Cardiac muscle cell (in vitro differentiated cells and primary cell): ENCODE measurements around the gene FAM219A. TPM values are rescaled to one million over a fixed set of nuclear protein-coding genes. Genes with fewer than 3 reads are reported as not detected.

Experiments used
- DNase-seq, 2 donors: peaks; one replicate each; pipeline versions ENCODE4 v3.0.0 to v3.0.0-alpha.2; 2010 to 2017; ENCODE audit warnings: low read depth in 1 of 2, low spot score in 1 of 2
- H3K27ac ChIP-seq: fragments of 200-600 bp; sonication (generic); 2 replicates; pipeline ENCODE4 v1.5.1; 2016
- H3K27me3 ChIP-seq: fragments of 200-600 bp; sonication (generic); 2 replicates; pipeline ENCODE4 v1.6.0; 2016; ENCODE audit warnings: control low read depth
- H3K36me3 ChIP-seq: fragments of 200-600 bp; sonication (generic); 2 replicates; pipeline ENCODE4 v1.5.1; 2016; ENCODE audit warnings: control low read depth
- H3K4me1 ChIP-seq: fragments of 200-600 bp; sonication (generic); 2 replicates; pipeline ENCODE4 v1.8.1; 2017; ENCODE audit warnings: low read depth, mild to moderate bottlenecking, mixed run types
- H3K4me3 ChIP-seq: fragments of 200-600 bp; sonication (generic); 2 replicates; pipeline ENCODE4 v1.5.1; 2016; ENCODE audit warnings: mild to moderate bottlenecking
- H3K9me3 ChIP-seq: fragments of 200-600 bp; sonication (generic); 2 replicates; pipeline ENCODE4 v1.5.1; 2017; ENCODE audit warnings: low read depth, mild to moderate bottlenecking, control low read depth
- CTCF ChIP-seq: IDR thresholded peaks from 2 replicates; pipeline ENCODE4 v1.5.1; 2012; ENCODE audit warnings: low read depth, mild to moderate bottlenecking, low read length
- polyA plus RNA-seq: library from polyadenylated mRNA; unstranded; fragments of >200 nt; fragmentation: Nextera tagmentation; extraction: Ambion mirVana; gene quantifications from 2 replicates; pipeline ENCODE4 v1.2.1, GENCODE V29; 2016
- total RNA-seq: library from RNA; depleted of rRNA; stranded (reverse); fragments of >200 nt; gene quantifications from 2 replicates; pipeline ENCODE4 v1.2.3, GENCODE V29; 2016

The FAM219A gene
- total and polyA plus RNA-seq, 2 experiments from 2014 or later = 15.0 to 16.0 TPM

- DNase-seq = no peak
- TF ChIP-seq CTCF = no peak
- H3K4me1 ChIP-seq = no peaks in the 10 kb centered on the region
- H3K27me3 ChIP-seq = no peaks in the 10 kb centered on the region
- no peaks in the 10 kb centered on the region for H3K9me3 ChIP-seq
- H3K4me3 ChIP-seq = no peak overlapping the region
- no peaks in the 10 kb centered on the region for H3K36me3 ChIP-seq
- no peak overlapping the region for H3K27ac ChIP-seq
These were observed 26.7 kb downstream of the FAM219A start for GRCh38 chr9:34431667-34432066.

DNA sequence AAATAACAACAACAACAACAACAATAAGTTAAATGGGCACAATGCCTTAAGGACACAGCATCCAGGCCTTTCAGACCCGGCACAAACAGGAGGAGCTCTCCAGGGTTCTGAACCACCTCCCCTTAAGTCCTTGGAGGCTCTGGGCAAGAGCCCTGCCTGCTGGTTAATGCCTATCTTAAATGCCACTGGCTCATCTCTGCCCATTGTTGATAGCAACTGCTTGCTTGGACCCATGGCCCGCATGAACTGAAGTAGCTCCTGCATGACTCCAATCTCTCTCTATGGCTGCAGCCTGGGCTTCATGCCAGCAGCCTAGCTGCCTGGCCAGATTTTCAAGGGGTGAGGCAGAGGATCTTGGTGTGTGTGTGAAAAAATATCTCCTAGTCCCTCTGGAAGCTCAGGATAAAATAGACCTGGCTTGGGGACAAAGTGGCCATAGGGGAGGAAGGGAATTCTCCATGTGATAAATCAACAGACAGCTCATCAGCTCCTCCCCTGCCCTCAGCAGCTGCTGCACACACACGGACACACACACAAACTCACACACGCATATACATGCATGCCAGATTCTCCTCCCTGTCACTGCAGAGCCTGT is 27.4 kb downstream of the FAM219A start:
- DNase-seq = peak; percentile 86 to 88
- no peak overlapping the region for H3K4me3 ChIP-seq
- H3K27me3 ChIP-seq = no peaks in the 10 kb centered on the region
- H3K9me3 ChIP-seq = no peaks in the 10 kb centered on the region
- no peaks in the 10 kb centered on the region for H3K36me3 ChIP-seq
- H3K27ac ChIP-seq = no peak overlapping the region
- no peaks in the 10 kb centered on the region for H3K4me1 ChIP-seq
- no peak for TF ChIP-seq CTCF

- Histone ChIP-seq H3K4me3 (no peak overlapping the region), H3K27ac (no peak overlapping the region), H3K4me1 (no peaks in the 10 kb centered on the region), H3K9me3 (no peaks in the 10 kb centered on the region), H3K27me3 (no peaks in the 10 kb centered on the region), H3K36me3 (no peaks in the 10 kb centered on the region)
- TF ChIP-seq CTCF = no peak
- DNase-seq = no peak
These were observed 29.9 kb downstream of the FAM219A start for GRCh38 chr9:34428325-34428958.

- no peak for TF ChIP-seq CTCF
- DNase-seq = no peak
- Histone ChIP-seq H3K36me3 (no peaks in the 10 kb centered on the region), H3K27me3 (no peaks in the 10 kb centered on the region), H3K27ac (no peak overlapping the region), H3K4me3 (no peak overlapping the region), H3K9me3 (no peaks in the 10 kb centered on the region), H3K4me1 (no peaks in the 10 kb centered on the region)
These were observed 31.9 kb downstream of the FAM219A start for GRCh38 chr9:34426347-34427074.

GRCh38 chr9:34419716-34420504 is 38.5 kb downstream of the FAM219A start:
- no peaks in the 10 kb centered on the region for H3K36me3 ChIP-seq
- TF ChIP-seq CTCF = no peak
- H3K4me3 ChIP-seq = no peak overlapping the region
- no peaks in the 10 kb centered on the region for H3K9me3 ChIP-seq
- H3K27ac ChIP-seq = no peak overlapping the region
- DNase-seq = no peak
- H3K4me1 ChIP-seq = peaks cover 4% of the 10 kb centered on the region
- no peaks in the 10 kb centered on the region for H3K27me3 ChIP-seq
